GM12891 (cell line): ENCODE measurements around the gene PARP3.
A peak's percentile ranks its signal among the peaks of the same experiment; 100 is the strongest.

Experiments used
- DNase-seq: peaks from one replicate; pipeline ENCODE4 v3.0.0; 2011; ENCODE audit warnings: low spot score; ENCODE audit not compliant: insufficient read length
- FAIRE-seq: peaks from 2 replicates; lab custom pipeline; 2011; peaks lifted over from hg19 to GRCh38; lab: Jason Lieb, UNC
- PAX5 ChIP-seq: IDR thresholded peaks from 2 replicates; pipeline ENCODE4 v1.6.1; 2011; ENCODE audit warnings: low read length, moderate library complexity, mild to moderate bottlenecking; ENCODE audit not compliant: insufficient read depth, severe bottlenecking
- POLR2A ChIP-seq: IDR thresholded peaks from 2 replicates; pipeline ENCODE4 v1.6.1; 2011; ENCODE audit warnings: low read depth, low read length, control low read depth
- POLR2AphosphoS5 ChIP-seq: IDR thresholded peaks from 2 replicates; pipeline ENCODE4 v1.6.1; 2011; ENCODE audit warnings: low read depth, low read length, control low read depth
- POU2F2 ChIP-seq: IDR thresholded peaks from 2 replicates; pipeline ENCODE4 v1.6.1; 2011; ENCODE audit warnings: low read depth, mild to moderate bottlenecking, control low read depth, low read length, moderate library complexity
- SPI1 ChIP-seq: IDR thresholded peaks from 2 replicates; pipeline ENCODE4 v1.6.1; 2011; ENCODE audit warnings: low read depth, low read length, control low read depth
- TAF1 ChIP-seq: IDR thresholded peaks from 2 replicates; pipeline ENCODE4 v1.6.1; 2011; ENCODE audit warnings: low read depth, low read length, control low read depth

The PARP3 gene

DNA sequence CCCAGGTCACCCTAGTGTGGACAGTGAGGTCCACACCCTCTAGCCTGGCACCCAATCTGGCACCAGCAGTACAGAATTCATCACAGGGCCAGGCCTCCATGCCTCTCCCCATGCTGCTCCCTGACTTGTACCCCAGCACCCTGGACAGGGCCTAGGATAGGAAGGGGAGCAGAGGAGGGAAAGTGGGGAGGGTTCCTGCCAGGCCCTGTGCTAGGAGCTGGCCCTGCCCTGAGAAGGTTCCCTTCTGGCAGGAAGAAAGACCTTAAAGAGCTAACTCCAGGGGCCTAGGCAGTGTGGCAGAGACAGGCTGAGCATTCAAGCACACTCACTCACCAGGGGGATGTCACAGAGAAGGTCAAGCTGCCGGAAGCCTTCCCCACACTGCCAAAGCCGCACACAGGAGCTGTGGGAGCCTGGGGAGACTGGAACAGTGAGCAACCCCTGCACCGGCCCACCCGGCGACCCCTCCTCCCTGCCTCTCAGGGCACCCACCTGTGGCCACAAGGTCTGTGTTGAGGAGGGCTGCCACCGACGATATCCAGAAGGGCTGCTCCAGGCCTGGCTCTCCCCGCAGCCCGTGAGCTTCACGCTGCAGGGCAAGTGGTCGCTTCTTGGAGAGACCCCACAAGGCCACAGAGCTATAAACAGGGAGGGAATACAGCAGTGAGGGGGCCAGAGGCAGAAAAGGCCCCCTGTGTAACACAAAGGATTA lies 7.9 kb upstream of the PARP3 start:
- no peak for TF ChIP-seq POLR2A
- no peak for TF ChIP-seq POLR2AphosphoS5
- no peak for TF ChIP-seq POU2F2
- no peak for TF ChIP-seq SPI1
- no peak for TF ChIP-seq PAX5
- TF ChIP-seq TAF1 = no peak
- DNase-seq (no peak), FAIRE-seq (no peak)

DNA sequence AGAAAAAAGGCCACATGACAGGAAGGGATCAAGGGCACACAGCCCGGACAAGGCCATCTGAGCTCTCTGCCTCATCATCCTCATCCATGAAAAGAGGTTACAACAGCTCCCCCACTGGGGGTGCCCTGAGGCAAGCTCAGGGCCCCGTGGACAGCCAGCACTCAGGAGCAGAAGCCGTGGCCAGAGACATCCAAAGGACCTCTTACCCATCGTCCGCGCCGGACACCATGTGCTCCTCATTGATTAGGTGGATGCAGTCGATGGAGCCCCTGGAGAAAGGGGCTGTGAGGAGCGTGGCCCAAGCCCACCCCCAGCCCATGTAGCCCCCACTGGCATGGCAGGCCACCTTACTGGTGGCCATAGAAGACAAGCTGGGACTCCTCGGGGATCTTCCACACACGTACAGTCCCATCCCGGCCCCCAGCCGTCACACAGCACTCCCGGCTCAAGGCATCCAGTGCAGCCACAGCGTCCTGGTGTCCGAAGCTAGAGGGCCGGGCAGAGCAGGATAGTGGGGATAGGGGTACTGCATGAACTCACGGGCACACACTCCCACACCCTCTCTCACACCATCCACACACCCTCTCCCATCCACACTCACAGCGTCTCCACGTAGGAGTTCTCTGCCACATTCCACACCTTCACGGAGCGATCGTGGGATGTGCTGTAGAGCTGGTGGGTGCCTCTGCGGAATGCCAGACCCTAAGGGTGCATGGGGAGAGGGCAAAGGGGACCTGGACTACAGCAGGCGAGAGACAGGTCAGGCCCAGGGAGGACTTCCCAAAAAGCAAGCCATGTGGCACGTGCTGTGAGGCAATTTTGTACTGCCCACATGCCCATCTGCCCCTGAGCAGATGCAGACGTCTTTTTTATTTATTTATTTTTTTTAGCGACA lies 6.9 kb upstream of the PARP3 start:
- FAIRE-seq = no peak
- DNase-seq = no peak
- TF ChIP-seq PAX5 (no peak), POU2F2 (no peak), POLR2AphosphoS5 (no peak), TAF1 (no peak), SPI1 (no peak), POLR2A (no peak)

DNA sequence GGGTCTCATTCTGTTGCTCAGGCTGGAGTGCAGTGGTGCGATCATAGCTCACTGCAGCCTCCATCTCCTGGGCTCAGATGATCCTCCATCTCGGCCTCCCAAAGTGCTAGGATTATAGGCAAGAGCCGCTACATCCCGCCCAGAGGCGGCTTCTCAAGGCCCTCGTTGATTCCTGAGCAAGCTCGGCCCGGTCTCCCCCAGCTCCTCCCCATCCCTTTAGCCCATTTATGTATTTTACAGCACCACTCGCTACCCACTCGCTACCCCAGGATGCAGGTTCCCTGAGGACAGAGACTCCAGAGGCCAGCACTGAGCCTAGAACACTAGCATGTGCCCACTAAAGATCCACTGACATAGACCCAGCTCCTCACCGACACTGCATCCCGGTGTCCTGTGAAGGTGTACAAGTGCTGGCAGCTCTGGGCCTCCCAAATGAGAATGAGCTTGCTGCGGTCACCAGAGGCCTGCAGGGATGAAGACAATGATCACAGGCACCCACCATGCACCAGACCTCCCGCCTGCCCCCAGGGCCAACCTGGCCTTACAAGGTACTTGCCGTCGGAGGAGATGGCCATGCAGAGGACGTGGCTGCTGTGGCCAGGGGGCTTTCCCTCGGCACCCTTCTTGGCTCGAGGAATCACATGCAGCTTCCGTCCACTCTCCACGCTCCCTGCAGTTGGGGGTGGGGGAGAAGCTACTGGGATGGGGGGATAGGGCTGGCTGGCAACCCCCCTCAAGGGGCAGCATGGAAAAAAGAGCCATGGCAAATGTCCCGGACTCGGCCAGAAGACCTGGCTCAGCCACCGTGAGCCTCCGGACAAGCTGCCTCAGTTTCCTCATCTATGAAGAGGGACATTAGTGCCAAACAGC lies 6.0 kb upstream of the PARP3 start:
- TF ChIP-seq POU2F2 = no peak
- TF ChIP-seq POLR2AphosphoS5 = no peak
- TF ChIP-seq POLR2A = no peak
- TF ChIP-seq TAF1 = no peak
- TF ChIP-seq SPI1 = no peak
- TF ChIP-seq PAX5 = no peak
- DNase-seq (no peak), FAIRE-seq (no peak)

DNA sequence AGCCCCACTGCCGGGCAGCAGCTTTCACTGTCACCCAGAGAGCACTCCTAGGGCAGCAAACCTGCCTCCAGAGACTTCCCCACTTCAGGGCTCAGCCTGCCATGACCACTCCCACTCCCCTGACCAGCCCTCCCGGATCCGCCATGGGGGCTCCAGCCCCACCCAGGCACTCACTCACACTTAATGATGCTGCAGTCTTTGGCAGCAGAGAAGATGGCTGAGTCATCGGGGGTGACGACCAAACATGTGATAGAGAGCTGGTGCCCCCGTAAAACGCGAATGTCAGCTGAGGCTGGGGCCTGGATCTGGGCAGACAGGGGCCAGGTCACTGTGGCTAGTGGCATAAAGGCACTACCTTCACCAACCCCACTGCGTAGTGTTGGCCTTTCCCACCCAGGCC lies 5.1 kb upstream of the PARP3 start:
- TF ChIP-seq POU2F2 (no peak), TAF1 (no peak), PAX5 (no peak), POLR2A (no peak), SPI1 (no peak), POLR2AphosphoS5 (no peak)
- FAIRE-seq = no peak
- DNase-seq = no peak

DNA sequence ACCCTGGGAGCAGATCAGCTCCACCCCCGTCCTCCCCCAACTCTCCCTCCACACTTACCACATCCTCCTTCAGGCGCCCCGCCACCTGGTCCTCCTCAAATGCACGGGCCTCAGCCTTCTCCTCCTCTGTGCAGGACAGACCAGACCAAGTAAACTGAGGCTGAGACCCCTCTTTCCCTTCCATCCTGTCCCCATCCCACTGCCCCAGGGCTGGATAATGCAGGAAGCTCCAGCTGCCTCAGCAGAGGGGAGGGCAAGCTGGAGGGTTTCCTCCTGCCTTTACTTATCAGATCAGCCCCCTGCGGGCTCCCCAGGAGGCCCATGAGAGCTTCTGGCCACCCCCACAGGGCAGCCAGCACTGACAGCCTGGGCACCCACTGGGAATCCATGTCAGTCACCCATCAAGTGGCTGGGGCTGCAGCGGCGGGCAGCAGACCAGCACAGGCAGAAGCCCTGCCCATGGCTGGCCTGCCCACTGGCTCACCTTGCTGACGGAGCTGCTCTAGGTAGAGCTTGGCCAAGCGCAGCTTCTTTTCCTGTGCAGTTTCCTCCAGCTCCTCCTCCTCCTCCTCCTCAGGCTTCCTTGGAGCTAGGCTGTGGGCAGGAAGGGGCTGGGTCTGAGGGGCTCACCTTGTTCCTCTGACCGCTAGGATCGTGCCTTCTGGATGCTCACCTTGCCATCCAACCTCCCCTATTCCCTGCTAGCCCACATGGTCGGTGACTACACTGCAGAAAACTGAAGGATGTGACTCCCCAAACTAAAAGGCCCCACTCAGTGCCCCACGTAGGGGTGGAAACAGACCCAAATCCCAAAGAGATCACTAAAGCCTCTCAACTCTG lies 4.3 kb upstream of the PARP3 start:
- FAIRE-seq (no peak), DNase-seq (no peak)
- TF ChIP-seq POLR2AphosphoS5 (no peak), SPI1 (no peak), TAF1 (no peak), PAX5 (no peak), POLR2A (no peak), POU2F2 (no peak)

DNA sequence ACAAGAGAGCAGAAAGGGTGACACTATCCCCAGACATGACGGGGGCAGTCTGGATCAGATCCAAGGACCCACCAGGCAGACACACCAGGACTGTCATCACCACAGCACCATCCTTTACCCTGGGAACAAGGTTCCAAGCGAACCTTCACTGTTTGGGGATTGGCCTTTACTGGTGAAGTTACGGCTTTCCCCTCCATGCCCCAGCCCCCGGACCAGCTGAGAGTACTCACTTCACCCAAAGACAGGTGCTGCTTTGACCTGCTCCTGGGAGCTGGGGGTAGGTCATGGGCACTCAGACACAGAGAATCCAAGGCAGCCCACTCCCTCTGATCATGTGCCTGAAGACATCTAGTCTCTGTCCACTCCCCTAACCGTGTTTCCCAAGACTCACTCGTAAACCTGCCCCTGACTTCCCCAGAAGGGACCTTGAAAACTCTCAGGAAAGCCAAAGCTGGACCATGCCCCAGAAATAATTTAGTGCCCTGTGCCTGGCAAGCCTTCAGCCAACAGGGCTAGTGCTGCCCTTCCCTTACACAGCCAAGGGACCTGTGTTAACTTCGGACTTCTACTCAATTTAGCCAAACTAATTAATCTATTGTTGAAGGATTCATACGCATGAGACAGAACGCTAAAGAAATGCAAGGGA lies 3.3 kb upstream of the PARP3 start:
- no peak for FAIRE-seq
- TF ChIP-seq SPI1 (no peak), TAF1 (no peak), POLR2AphosphoS5 (no peak), PAX5 (no peak), POLR2A (no peak), POU2F2 (no peak)
- DNase-seq = no peak

DNA sequence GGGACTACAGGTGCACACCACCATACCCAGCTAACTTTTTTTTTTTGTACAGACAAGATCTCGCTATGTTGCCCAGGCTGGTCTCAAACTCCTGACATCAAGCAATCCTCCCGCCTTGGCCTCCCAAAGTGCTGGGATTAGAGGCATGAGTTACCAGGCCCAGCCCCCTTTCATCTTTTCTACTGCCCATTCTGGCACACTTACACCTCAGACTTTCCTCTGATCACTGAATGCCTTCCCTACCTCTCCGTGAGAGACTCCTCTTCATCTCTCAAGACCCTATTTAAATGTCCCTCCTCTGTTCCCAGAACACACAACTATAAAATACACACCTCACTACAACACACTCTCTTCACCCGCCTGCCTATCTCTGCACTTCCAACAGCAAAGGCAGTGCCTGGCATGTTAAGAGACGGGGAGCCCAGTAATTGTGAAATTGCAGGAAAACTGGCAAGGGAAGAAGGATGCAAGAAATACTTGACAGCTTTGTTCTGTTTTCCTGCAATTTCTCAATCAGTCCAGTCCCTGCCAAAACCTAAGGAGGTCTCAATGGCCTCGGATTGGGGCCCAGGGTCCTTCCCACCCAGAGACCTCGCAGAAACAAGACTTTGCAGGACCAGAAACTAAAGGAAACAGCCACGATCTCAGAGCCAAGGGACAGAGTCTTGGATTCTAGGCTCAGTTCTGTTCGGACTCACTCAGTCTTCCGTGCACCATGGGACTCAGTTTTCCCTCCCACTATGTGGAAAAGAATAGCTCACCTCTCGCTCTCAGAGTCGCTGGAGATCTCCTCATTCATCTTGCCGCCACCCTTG lies 1.3 kb upstream of the PARP3 start:
- FAIRE-seq (peak; percentile 47), DNase-seq (no peak)
- no peak for TF ChIP-seq POLR2AphosphoS5
- no peak for TF ChIP-seq PAX5
- TF ChIP-seq POLR2A = no peak
- TF ChIP-seq TAF1 = no peak
- TF ChIP-seq SPI1 = no peak
- TF ChIP-seq POU2F2 = no peak

DNA sequence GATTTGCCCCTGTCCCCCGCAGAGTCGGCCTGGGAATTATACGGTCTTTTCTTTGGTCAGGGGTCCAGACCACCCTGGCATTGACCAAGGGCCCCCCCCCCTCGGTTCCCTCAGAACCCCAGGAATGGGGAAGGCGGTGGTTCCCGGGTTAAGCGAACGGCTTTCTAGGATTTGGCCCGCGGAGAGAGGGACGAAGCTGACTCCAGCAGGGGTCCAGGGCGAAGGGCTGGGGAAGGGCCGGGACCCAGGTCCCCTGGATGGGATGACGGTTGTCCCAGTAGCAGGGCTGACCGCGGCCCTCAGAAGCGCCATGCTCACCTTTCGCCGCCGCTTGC lies 733 bp upstream of the PARP3 start:
- TF ChIP-seq POLR2A = no peak
- no peak for TF ChIP-seq POLR2AphosphoS5
- TF ChIP-seq TAF1 = no peak
- TF ChIP-seq POU2F2 = no peak
- no peak for TF ChIP-seq SPI1
- no peak for TF ChIP-seq PAX5
- FAIRE-seq = no peak
- no peak for DNase-seq
